Small intestine (tissue), 7 donors: ENCODE measurements around the gene SH3PXD2B. TPM values are rescaled to one million over a fixed set of nuclear protein-coding genes. Genes with fewer than 3 reads are reported as not detected.
"Not testable (repeated sequence)": the region's sequence is repeated elsewhere in the genome, so short reads cannot be mapped to it uniquely, and the experiment has no call there.

Experiments used
- DNase-seq, 2 donors: peaks; one replicate each; pipeline versions ENCODE4 v3.0.0 to v3.0.0-alpha.2; 2013
- FAIRE-seq: peaks from 2 replicates; lab custom pipeline; 2012; peaks lifted over from hg19 to GRCh38; lab: Jason Lieb, UNC
- H3K27ac ChIP-seq, 3 donors: one replicate each; pipeline ENCODE4 v1.5.1; 2013; ENCODE audit warnings: low read length in 2 of 3, mild to moderate bottlenecking in 2 of 3, control low read depth in 1 of 3, inconsistent platforms in 1 of 3, low read depth in 1 of 3, moderate library complexity in 1 of 3
- H3K27me3 ChIP-seq, 3 donors: one replicate each; pipeline ENCODE4 v1.6.1; 2013; ENCODE audit warnings: low read length in 3 of 3, inconsistent platforms in 1 of 3; ENCODE audit not compliant: control insufficient read depth in 3 of 3, insufficient read depth in 3 of 3
- H3K36me3 ChIP-seq, 3 donors: one replicate each; pipeline ENCODE4 v1.6.1; 2013; ENCODE audit warnings: low read length in 3 of 3, inconsistent platforms in 1 of 3, low read depth in 1 of 3, mild to moderate bottlenecking in 1 of 3, moderate library complexity in 1 of 3; ENCODE audit not compliant: control insufficient read depth in 3 of 3, insufficient read depth in 2 of 3
- H3K4me1 ChIP-seq, 3 donors: one replicate each; pipeline ENCODE4 v1.6.1; 2013; ENCODE audit warnings: low read length in 2 of 3, inconsistent platforms in 1 of 3, low read depth in 1 of 3, mild to moderate bottlenecking in 1 of 3, moderate library complexity in 1 of 3; ENCODE audit not compliant: control insufficient read depth in 3 of 3, insufficient read depth in 2 of 3
- H3K4me3 ChIP-seq, 3 donors: one replicate each; pipeline ENCODE4 v1.5.1; 2013; ENCODE audit warnings: low read length in 3 of 3, control low read depth in 1 of 3, inconsistent platforms in 1 of 3, low read depth in 1 of 3, mild to moderate bottlenecking in 1 of 3, moderate library complexity in 1 of 3
- H3K9me3 ChIP-seq, 2 donors: one replicate each; pipeline ENCODE4 v1.6.1; 2013; ENCODE audit warnings: low read depth in 1 of 2, low read length in 1 of 2; ENCODE audit not compliant: control insufficient read depth in 2 of 2, insufficient read depth in 1 of 2
- WGBS, 3 donors: extraction: QIAGEN DNeasy Blood & Tissue Kit; methylation state at CpG; one replicate each; pipeline ENCODE4 v1.1.7; 2013; 5-methylcytosine and 5-hydroxymethylcytosine counted together
- polyA plus RNA-seq, 4 donors: library from polyadenylated mRNA; stranded (reverse) in 3 of 4; unstranded in 1 of 4; fragments of 200-250 nt in 3 of 4; fragments of 120-200 nt in 1 of 4; gene quantifications; one replicate each; pipeline versions ENCODE4 v1.2.1 to v1.2.3, GENCODE V29; 2013
- donor health status: healthy with polysubstance abuse.
- donor health status: control.
- donor health status: control.
- donor health status: Bipolar disorder and iron deficiency.
- donor health status: healthy.

Gene SH3PXD2B
- polyA plus RNA-seq, 4 donors: 1.1 to 11.9 (median 6.5) TPM

- H3K4me1 ChIP-seq: peaks cover 0 to 12% (median 0%) of the 10 kb centered on the region in 3 donors
- no peak for FAIRE-seq
- no peaks in the 10 kb centered on the region for H3K36me3 ChIP-seq
- 92 to 98% (median 96%) methylated on average over 4 of the region's 4 CpGs for WGBS, 3 donors
- no peak overlapping the region for H3K27ac ChIP-seq
- no peak for DNase-seq
- H3K27me3 ChIP-seq: no peaks in the 10 kb centered on the region
- H3K9me3 ChIP-seq: no peaks in the 10 kb centered on the region
- no peak overlapping the region for H3K4me3 ChIP-seq
Observed at GRCh38 chr5:172288465-172288864, 165.9 kb downstream of the SH3PXD2B start.

DNA sequence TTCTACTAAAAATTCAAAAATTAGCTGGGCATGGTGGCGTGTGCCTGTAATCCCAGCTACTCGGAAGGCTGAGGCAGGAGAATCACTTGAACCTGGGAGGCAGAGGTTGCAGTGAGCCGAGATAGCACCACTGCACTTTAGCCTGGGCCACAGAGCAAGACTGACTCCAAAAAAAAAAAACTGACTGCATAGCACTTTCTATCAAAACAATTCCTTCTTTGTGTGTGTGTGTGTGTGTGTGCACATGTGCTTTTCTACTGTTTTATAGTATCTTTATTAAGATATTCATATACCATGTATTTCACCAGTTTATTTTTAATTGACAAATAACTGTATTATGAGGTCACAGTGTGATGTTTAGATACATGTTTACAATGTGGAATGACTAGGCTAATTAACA, 167.2 kb downstream of the SH3PXD2B start:
- Histone ChIP-seq H3K27ac (peak overlapping the region in 1 of 3 donors; percentile 65), H3K4me1 (peaks cover 0 to 12% (median 0%) of the 10 kb centered on the region in 3 donors)
- H3K9me3 ChIP-seq, H3K36me3 ChIP-seq, H3K27me3 ChIP-seq, FAIRE-seq, H3K4me3 ChIP-seq: not testable (repeated sequence)
- DNase-seq: peak; percentile 21 to 37
- 25 to 72% (median 41%) methylated on average over 3 of the region's 3 CpGs for WGBS, 3 donors

GRCh38 chr5:172285226-172286143, 168.8 kb downstream of the SH3PXD2B start:
- no peaks in the 10 kb centered on the region for H3K27me3 ChIP-seq
- H3K9me3 ChIP-seq: no peaks in the 10 kb centered on the region
- no peak overlapping the region for H3K4me3 ChIP-seq
- FAIRE-seq (no peak), DNase-seq (peak in 1 of 2 donors; percentile 11)
- peaks cover 0 to 21% (median 0%) of the 10 kb centered on the region in 3 donors for H3K4me1 ChIP-seq
- WGBS, 3 donors: 57 to 66% (median 63%) methylated on average over 15 of the region's 15 CpGs
- peak overlapping the region in 1 of 3 donors; percentile 50 for H3K27ac ChIP-seq
- no peaks in the 10 kb centered on the region for H3K36me3 ChIP-seq

GRCh38 chr5:172284611-172284980, 169.7 kb downstream of the SH3PXD2B start:
- Histone ChIP-seq H3K27me3 (no peaks in the 10 kb centered on the region), H3K27ac (peak overlapping the region; percentile 80 to 87 (median 87)), H3K4me1 (peaks cover 0 to 21% (median 0%) of the 10 kb centered on the region in 3 donors), H3K9me3 (no peaks in the 10 kb centered on the region), H3K36me3 (peaks cover 0 to 4% (median 0%) of the 10 kb centered on the region in 3 donors), H3K4me3 (peak overlapping the region; percentile 73 to 76 (median 75))
- DNase-seq: peak; percentile 66 to 68
- 3 to 7% (median 4%) methylated on average over 11 of the region's 11 CpGs for WGBS, 3 donors
- FAIRE-seq: no peak

- H3K9me3 ChIP-seq: no peaks in the 10 kb centered on the region
- WGBS, 3 donors: 1% methylated on average over 58 to 79 of the region's 79 CpGs
- no peak for FAIRE-seq
Observed at GRCh38 chr5:172283862-172284610, 170.3 kb downstream of the SH3PXD2B start.

DNA sequence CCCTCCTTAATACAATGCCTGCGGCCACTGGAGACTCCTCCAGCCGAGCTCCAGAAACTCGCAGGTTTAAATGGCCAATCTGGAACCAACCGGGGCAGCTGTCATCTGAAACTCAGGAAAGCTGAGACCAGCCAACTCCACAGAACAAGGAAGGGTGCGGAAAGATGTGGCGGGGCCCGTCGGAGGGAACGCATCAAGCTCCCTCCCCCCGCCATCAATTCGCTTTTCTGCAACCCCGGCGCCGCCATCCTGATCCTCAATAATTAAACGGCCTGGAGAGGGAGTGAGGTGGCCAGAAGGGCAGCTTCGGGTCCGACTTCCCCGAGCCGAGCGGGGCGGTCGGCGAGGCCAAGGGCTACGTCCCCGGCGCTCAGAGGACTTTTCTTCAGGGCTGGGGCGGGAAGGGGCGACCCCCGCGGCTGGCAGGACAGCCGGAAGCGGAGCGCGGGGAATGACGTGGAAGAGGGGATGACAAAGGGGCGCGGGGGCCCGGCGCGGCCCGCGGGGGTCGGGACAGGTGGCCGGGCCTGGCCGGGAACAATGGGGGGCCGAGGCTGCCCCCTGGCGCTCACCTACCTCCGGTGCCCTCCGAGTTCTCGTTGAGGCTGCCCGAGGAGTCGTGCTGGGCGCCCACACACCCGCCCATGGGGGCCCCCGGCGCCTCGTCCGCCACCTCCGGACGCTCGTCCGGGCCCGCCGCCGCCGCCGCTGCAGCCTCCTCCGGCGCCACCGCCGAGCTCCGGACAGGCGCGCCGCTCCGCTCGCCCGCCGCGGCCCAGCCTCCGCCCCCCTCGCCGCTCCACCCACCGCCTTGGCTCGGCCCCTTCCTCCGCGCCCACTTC, 171.1 kb downstream of the SH3PXD2B start, which contains the start of gene UBTD2:
TSS of gene UBTD2 (minus strand) at position 745 of the 842 bp plus-strand sequence. CDS start at position 646, 99 bp downstream.
- no peaks in the 10 kb centered on the region for H3K27me3 ChIP-seq
- H3K9me3 ChIP-seq: peaks cover 0 to 1% of the 10 kb centered on the region in 2 donors
- 0% methylated on average over 38 to 87 of the region's 87 CpGs for WGBS, 3 donors
- H3K36me3 ChIP-seq: peaks cover 0 to 6% (median 0%) of the 10 kb centered on the region in 3 donors
- H3K4me1 ChIP-seq: peaks cover 0 to 21% (median 0%) of the 10 kb centered on the region in 3 donors
- H3K4me3 ChIP-seq: peak within 1 kb of the TSS; percentile 73 to 96 (median 76)
- FAIRE-seq: no peak
- peak within 1 kb of the TSS; percentile 86 to 93 (median 87) for H3K27ac ChIP-seq
- DNase-seq: peak in 1 of 2 donors; percentile 78

More at GRCh38 chr5:172283862-172284610, 170.3 kb downstream of the SH3PXD2B start:
- peak; percentile 80 to 95 for DNase-seq
- Histone ChIP-seq H3K4me1 (peaks cover 0 to 21% (median 0%) of the 10 kb centered on the region in 3 donors), H3K4me3 (peak overlapping the region; percentile 73 to 76 (median 75)), H3K27me3 (no peaks in the 10 kb centered on the region), H3K27ac (peak overlapping the region; percentile 86 to 87 (median 87)), H3K36me3 (peaks cover 0 to 4% (median 0%) of the 10 kb centered on the region in 3 donors)

GRCh38 chr5:172282272-172283019, 171.9 kb downstream of the SH3PXD2B start:
- Histone ChIP-seq H3K4me3 (peak overlapping the region; percentile 73 to 96 (median 76)), H3K27ac (peak overlapping the region; percentile 68 to 93 (median 86)), H3K36me3 (peaks cover 0 to 8% (median under 1%) of the 10 kb centered on the region in 3 donors), H3K4me1 (peaks cover 0 to 21% (median 0%) of the 10 kb centered on the region in 3 donors), H3K9me3 (peaks cover 0 to 4% of the 10 kb centered on the region in 2 donors), H3K27me3 (no peaks in the 10 kb centered on the region)
- FAIRE-seq (no peak), DNase-seq (no peak)
- 5 to 15% (median 14%) methylated on average over 13 of the region's 13 CpGs for WGBS, 3 donors
